ENCODE results near the gene RO60. TPM values are rescaled to one million over a fixed set of nuclear protein-coding genes. Genes with fewer than 3 reads are reported as not detected.
A peak's percentile ranks its signal among the peaks of the same experiment; 100 is the strongest.

Gene RO60
- total and polyA plus RNA-seq, 2 of the 13 experiments (the other 11 are each of a cell fraction or from before 2014, with no cell fraction given): 20.3 to 53.7 TPM

DNA sequence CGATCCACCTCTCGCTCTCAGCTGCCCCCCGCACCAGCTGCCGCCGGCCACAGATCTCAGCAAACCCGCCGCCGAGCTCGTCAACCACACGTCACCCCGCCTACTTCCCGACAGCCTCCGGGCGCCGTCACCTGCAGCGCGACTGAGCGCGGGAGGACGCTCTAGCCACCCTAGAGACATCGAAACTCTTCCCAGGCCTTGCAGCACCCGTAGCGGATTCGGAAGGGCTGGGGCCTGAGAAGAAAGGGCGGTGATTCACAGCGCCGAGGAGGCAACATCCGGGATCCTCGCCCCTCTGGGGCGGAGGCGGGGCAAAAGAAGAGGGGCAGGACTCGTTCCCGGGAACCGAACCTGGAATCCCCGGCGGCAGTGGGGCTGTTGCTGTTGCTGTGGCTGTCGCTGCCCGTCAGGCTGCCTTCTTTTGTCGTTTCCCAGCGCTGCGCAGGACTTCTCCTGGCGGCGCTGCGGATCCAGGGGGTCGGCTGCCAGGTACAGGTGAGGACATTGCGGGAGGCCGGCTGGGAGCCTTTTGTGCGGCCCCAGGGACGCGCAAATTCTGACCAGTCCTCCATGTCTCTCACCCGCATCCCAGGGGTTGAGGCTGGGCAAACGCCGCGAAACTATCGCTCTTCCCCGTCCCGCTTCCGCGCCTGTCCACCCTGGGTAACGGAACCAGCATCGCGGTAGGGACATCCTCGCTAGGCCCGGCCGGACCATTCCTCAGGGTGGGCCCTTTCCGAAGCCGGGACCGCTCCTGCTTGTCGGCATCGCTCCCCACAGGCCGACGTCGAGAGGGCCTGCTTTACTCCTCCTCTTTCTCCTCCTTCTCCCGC is at the start of gene RO60, which contains the start of gene UCHL5 (continued):
- TF ChIP-seq ZNF543 (CRISPR knock-in tag; IDR thresholded peaks at IDR 0.05) (peak; percentile 81; the same call in 1 of the 2 replicates), YEATS2 (CRISPR knock-in tag; IDR thresholded peaks at IDR 0.05; ENCODE audit: borderline replicate concordance) (peak; percentile 99), HMGA1 (CRISPR knock-in tag; conservative IDR thresholded peaks at IDR 0.05) (no peak), ZNF530 (CRISPR knock-in tag; IDR thresholded peaks at IDR 0.05; ENCODE audit: low read depth) (no peak), YEATS4 (CRISPR knock-in tag; IDR thresholded peaks at IDR 0.05; ENCODE audit: borderline replicate concordance) (peak; percentile 98), MED1 (CRISPR knock-in tag; IDR thresholded peaks at IDR 0.05) (peak; percentile 92), MXD4 (CRISPR knock-in tag; IDR thresholded peaks at IDR 0.05) (peak; percentile 90; the same call in 1 of the 2 replicates), ZNF382 (CRISPR knock-in tag; IDR thresholded peaks at IDR 0.05; ENCODE audit: borderline replicate concordance) (no peak), KLF11 (CRISPR knock-in tag; IDR thresholded peaks at IDR 0.05) (peak; percentile 86; the same call in 1 of the 2 replicates), ZNF839 (CRISPR knock-in tag; IDR thresholded peaks at IDR 0.05; ENCODE audit: borderline replicate concordance) (no peak), ZNF850 (CRISPR knock-in tag; conservative IDR thresholded peaks at IDR 0.05) (no peak), SALL1 (CRISPR knock-in tag; IDR thresholded peaks at IDR 0.05) (peak; percentile 96), SRF (IDR thresholded peaks at IDR 0.05; ENCODE audit: low read depth, low read length) (no peak)
- TF ChIP-seq, protein P1, sequence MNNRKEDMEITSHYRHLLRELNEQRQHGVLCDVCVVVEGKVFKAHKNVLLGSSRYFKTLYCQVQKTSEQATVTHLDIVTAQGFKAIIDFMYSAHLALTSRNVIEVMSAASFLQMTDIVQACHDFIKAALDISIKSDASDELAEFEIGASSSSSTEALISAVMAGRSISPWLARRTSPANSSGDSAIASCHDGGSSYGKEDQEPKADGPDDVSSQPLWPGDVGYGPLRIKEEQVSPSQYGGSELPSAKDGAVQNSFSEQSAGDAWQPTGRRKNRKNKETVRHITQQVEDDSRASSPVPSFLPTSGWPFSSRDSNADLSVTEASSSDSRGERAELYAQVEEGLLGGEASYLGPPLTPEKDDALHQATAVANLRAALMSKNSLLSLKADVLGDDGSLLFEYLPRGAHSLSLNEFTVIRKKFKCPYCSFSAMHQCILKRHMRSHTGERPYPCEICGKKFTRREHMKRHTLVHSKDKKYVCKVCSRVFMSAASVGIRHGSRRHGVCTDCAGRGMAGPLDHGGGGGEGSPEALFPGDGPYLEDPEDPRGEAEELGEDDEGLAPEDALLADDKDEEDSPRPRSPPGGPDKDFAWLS (CRISPR knock-in tag; IDR thresholded peaks at IDR 0.05; ENCODE audit: borderline replicate concordance): no peak
- TF ChIP-seq, protein P2, sequence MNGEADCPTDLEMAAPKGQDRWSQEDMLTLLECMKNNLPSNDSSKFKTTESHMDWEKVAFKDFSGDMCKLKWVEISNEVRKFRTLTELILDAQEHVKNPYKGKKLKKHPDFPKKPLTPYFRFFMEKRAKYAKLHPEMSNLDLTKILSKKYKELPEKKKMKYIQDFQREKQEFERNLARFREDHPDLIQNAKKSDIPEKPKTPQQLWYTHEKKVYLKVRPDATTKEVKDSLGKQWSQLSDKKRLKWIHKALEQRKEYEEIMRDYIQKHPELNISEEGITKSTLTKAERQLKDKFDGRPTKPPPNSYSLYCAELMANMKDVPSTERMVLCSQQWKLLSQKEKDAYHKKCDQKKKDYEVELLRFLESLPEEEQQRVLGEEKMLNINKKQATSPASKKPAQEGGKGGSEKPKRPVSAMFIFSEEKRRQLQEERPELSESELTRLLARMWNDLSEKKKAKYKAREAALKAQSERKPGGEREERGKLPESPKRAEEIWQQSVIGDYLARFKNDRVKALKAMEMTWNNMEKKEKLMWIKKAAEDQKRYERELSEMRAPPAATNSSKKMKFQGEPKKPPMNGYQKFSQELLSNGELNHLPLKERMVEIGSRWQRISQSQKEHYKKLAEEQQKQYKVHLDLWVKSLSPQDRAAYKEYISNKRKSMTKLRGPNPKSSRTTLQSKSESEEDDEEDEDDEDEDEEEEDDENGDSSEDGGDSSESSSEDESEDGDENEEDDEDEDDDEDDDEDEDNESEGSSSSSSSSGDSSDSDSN (CRISPR knock-in tag; IDR thresholded peaks at IDR 0.05): peak; percentile 90
- TF ChIP-seq, protein P3, sequence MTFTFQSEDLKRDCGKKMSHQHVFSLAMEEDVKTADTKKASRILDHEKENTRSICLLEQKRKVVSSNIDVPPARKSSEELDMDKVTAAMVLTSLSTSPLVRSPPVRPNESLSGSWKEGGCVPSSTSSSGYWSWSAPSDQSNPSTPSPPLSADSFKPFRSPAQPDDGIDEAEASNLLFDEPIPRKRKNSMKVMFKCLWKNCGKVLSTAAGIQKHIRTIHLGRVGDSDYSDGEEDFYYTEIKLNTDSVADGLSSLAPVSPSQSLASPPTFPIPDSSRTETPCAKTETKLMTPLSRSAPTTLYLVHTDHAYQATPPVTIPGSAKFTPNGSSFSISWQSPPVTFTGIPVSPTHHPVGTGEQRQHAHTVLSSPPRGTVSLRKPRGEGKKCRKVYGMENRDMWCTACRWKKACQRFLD (CRISPR knock-in tag; IDR thresholded peaks at IDR 0.05; ENCODE audit: borderline replicate concordance): peak; percentile 81
- TF ChIP-seq, protein P4, sequence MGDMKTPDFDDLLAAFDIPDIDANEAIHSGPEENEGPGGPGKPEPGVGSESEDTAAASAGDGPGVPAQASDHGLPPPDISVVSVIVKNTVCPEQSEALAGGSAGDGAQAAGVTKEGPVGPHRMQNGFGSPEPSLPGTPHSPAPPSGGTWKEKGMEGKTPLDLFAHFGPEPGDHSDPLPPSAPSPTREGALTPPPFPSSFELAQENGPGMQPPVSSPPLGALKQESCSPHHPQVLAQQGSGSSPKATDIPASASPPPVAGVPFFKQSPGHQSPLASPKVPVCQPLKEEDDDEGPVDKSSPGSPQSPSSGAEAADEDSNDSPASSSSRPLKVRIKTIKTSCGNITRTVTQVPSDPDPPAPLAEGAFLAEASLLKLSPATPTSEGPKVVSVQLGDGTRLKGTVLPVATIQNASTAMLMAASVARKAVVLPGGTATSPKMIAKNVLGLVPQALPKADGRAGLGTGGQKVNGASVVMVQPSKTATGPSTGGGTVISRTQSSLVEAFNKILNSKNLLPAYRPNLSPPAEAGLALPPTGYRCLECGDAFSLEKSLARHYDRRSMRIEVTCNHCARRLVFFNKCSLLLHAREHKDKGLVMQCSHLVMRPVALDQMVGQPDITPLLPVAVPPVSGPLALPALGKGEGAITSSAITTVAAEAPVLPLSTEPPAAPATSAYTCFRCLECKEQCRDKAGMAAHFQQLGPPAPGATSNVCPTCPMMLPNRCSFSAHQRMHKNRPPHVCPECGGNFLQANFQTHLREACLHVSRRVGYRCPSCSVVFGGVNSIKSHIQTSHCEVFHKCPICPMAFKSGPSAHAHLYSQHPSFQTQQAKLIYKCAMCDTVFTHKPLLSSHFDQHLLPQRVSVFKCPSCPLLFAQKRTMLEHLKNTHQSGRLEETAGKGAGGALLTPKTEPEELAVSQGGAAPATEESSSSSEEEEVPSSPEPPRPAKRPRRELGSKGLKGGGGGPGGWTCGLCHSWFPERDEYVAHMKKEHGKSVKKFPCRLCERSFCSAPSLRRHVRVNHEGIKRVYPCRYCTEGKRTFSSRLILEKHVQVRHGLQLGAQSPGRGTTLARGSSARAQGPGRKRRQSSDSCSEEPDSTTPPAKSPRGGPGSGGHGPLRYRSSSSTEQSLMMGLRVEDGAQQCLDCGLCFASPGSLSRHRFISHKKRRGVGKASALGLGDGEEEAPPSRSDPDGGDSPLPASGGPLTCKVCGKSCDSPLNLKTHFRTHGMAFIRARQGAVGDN (CRISPR knock-in tag; IDR thresholded peaks at IDR 0.05): peak; percentile 95

Data from HepG2 (cell line).